Measurements from ENCODE around the gene KLF7.

- TF ChIP-seq CTCF (IDR thresholded peaks at IDR 0.05): no peak
- TF ChIP-seq POLR2A (IDR thresholded peaks at IDR 0.05): no peak
Measured at GRCh38 chr2:207173641-207174040, 7.9 kb upstream of the KLF7 start.

Data from right lobe of liver (tissue), 4 donors.